H1 (cell line): Measurements from ENCODE around the gene IRF4. TPM values are rescaled to one million over a fixed set of nuclear protein-coding genes. Genes with fewer than 3 reads are reported as not detected.

ENCODE experiments used
- CTCF ChIA-PET: fragments of 300-600 bp; sonication (Branson Sonifier 250); formaldehyde crosslinking; loops from one replicate; lab custom pipeline; 2021; ENCODE audit not compliant: partially characterized antibody; lab: Charles Lee
- POLR2A ChIA-PET: fragments of 300-600 bp; sonication (Branson Sonifier 250); formaldehyde crosslinking; loops from one replicate; lab custom pipeline; 2021; ENCODE audit warnings: inconsistent platforms; ENCODE audit not compliant: partially characterized antibody; lab: Charles Lee
- DNase-seq, 2 experiments: peaks; one replicate each; pipeline versions ENCODE4 v3.0.0 to v3.0.0-alpha.2; 2010 to 2022; ENCODE audit warnings: low spot score in 2 of 2, low read depth in 1 of 2, mixed read lengths in 1 of 2
- FAIRE-seq: peaks from 2 replicates; lab custom pipeline; 2011; peaks lifted over from hg19 to GRCh38; lab: Jason Lieb, UNC
- H2AFZ ChIP-seq: 2 replicates; pipeline ENCODE4 v1.8.1; 2012; ENCODE audit warnings: low read length, inconsistent platforms
- H2AK5ac ChIP-seq: 2 replicates; pipeline ENCODE4 v1.6.1; 2013; ENCODE audit warnings: low read depth, low read length
- H2BK120ac ChIP-seq: replicated peaks from 2 replicates; pipeline ENCODE3; 2013; ENCODE audit warnings: low read depth, low read length, inconsistent platforms
- H2BK12ac ChIP-seq: 2 replicates; pipeline ENCODE4 v1.6.1; 2013; ENCODE audit warnings: low read depth, low read length
- H2BK15ac ChIP-seq: 2 replicates; pipeline ENCODE4 v1.6.1; 2013; ENCODE audit warnings: low read length
- H2BK20ac ChIP-seq: 2 replicates; pipeline ENCODE4 v1.6.1; 2013; ENCODE audit warnings: low read length
- H2BK5ac ChIP-seq: 2 replicates; pipeline ENCODE4 v1.6.1; 2013; ENCODE audit warnings: low read depth, low read length
- H3K14ac ChIP-seq: 2 replicates; pipeline ENCODE4 v1.6.1; 2013; ENCODE audit warnings: inconsistent platforms; ENCODE audit not compliant: insufficient read length
- H3K18ac ChIP-seq: 2 replicates; pipeline ENCODE4 v1.6.1; 2013; ENCODE audit warnings: low read length; ENCODE audit errors: extremely low read depth
- H3K23ac ChIP-seq: 2 replicates; pipeline ENCODE4 v1.6.1; 2013; ENCODE audit warnings: inconsistent platforms; ENCODE audit not compliant: insufficient read length
- H3K23me2 ChIP-seq: 2 replicates; pipeline ENCODE4 v1.6.1; 2013; ENCODE audit warnings: low read depth, low read length
- H3K27ac ChIP-seq: 2 replicates; pipeline ENCODE4 v1.6.1; 2011; ENCODE audit warnings: low read depth, low read length, inconsistent platforms
- H3K27me3 ChIP-seq, 4 experiments: replicated peaks in 1 of 4; 1 replicate in 1 of 4; 2 replicates in 3 of 4; pipeline versions ENCODE4 v1.6.1 to v1.8.1; 2011 to 2013; ENCODE audit warnings: low read length in 3 of 4, mild to moderate bottlenecking in 3 of 4, inconsistent platforms in 2 of 4, mixed read lengths in 2 of 4, moderate library complexity in 1 of 4; ENCODE audit not compliant: control insufficient read depth in 3 of 4, insufficient read depth in 3 of 4; ENCODE audit errors: extremely low read depth in 1 of 4
- H3K36me3 ChIP-seq, 4 experiments: 2 replicates each; pipeline versions ENCODE4 v1.6.1 to v1.8.1; 2011 to 2013; ENCODE audit warnings: mild to moderate bottlenecking in 4 of 4, low read length in 3 of 4, moderate library complexity in 2 of 4, control low read depth in 1 of 4, inconsistent platforms in 1 of 4; ENCODE audit not compliant: insufficient read depth in 4 of 4, control insufficient read depth in 2 of 4
- H3K4ac ChIP-seq: replicated peaks from 2 replicates; pipeline ENCODE3; 2013; ENCODE audit warnings: low read length, low read depth, mixed read lengths, inconsistent platforms; ENCODE audit not compliant: insufficient read length
- H3K4me1 ChIP-seq, 4 experiments: replicated peaks in 1 of 4; 1 replicate in 1 of 4; 2 replicates in 3 of 4; pipeline versions ENCODE4 v1.6.1 to v1.8.1; 2011 to 2013; ENCODE audit warnings: low read length in 3 of 4, inconsistent platforms in 2 of 4, mixed read lengths in 1 of 4; ENCODE audit not compliant: insufficient read depth in 4 of 4, control insufficient read depth in 3 of 4
- H3K4me2 ChIP-seq, 2 experiments: 2 replicates each; pipeline versions ENCODE4 v1.6.1 to v1.8.1; 2011 to 2013; ENCODE audit warnings: low read depth in 2 of 2, low read length in 2 of 2, control low read depth in 1 of 2, inconsistent platforms in 1 of 2, mild to moderate bottlenecking in 1 of 2; ENCODE audit not compliant: insufficient read depth in 1 of 2
- H3K4me3 ChIP-seq, 4 experiments: fragments of 200-600, 300-600 bp in 1 of 4; sonication (generic), shearing (Covaris generic), sonication (Bioruptor Twin) in 1 of 4; 2 replicates each; pipeline versions ENCODE4 v1.5.1 to v1.8.1; 2011 to 2016; ENCODE audit warnings: low read length in 4 of 4, low read depth in 3 of 4, control low read depth in 2 of 4, inconsistent platforms in 2 of 4, mild to moderate bottlenecking in 2 of 4, mixed read lengths in 1 of 4, moderate library complexity in 1 of 4; ENCODE audit not compliant: insufficient read depth in 2 of 4; ENCODE audit errors: extremely low read depth in 1 of 4
- H3K56ac ChIP-seq: replicated peaks from 2 replicates; pipeline ENCODE3; 2013; ENCODE audit warnings: low read depth, mild to moderate bottlenecking, mixed read lengths, low read length, inconsistent platforms; ENCODE audit not compliant: insufficient read length
- H3K79me1 ChIP-seq: 2 replicates; pipeline ENCODE4 v1.6.1; 2013; ENCODE audit warnings: low read depth, low read length, control low read depth
- H3K79me2 ChIP-seq, 2 experiments: 2 replicates each; pipeline versions ENCODE4 v1.6.1 to v1.8.1; 2012 to 2013; ENCODE audit warnings: low read length in 2 of 2, mild to moderate bottlenecking in 2 of 2, inconsistent platforms in 1 of 2; ENCODE audit not compliant: insufficient read depth in 2 of 2, control insufficient read depth in 1 of 2
- H3K9ac ChIP-seq, 4 experiments: replicated peaks in 1 of 4; 1 replicate in 1 of 4; 2 replicates in 3 of 4; pipeline versions ENCODE4 v1.6.1 to v1.8.1; 2011 to 2013; ENCODE audit warnings: low read depth in 3 of 4, low read length in 3 of 4, control low read depth in 2 of 4, mild to moderate bottlenecking in 2 of 4, moderate library complexity in 2 of 4, inconsistent platforms in 1 of 4; ENCODE audit errors: extremely low read depth in 1 of 4
- H3K9me3 ChIP-seq, 2 experiments: 2 replicates each; pipeline versions ENCODE4 v1.6.1 to v1.8.1; 2012 to 2013; ENCODE audit warnings: mild to moderate bottlenecking in 2 of 2, moderate library complexity in 2 of 2, control low read depth in 1 of 2, inconsistent platforms in 1 of 2, low read depth in 1 of 2, low read length in 1 of 2, mixed read lengths in 1 of 2; ENCODE audit not compliant: insufficient read depth in 2 of 2
- H4K20me1 ChIP-seq, 2 experiments: replicated peaks in 1 of 2; 2 replicates each; pipeline versions ENCODE3 to v1.8.1; 2011 to 2013; ENCODE audit warnings: inconsistent platforms in 2 of 2, low read length in 2 of 2, mild to moderate bottlenecking in 1 of 2; ENCODE audit not compliant: insufficient read depth in 2 of 2, control insufficient read depth in 1 of 2
- H4K5ac ChIP-seq: 2 replicates; pipeline ENCODE4 v1.6.1; 2013; ENCODE audit warnings: low read length, low read depth, mixed read lengths, inconsistent platforms; ENCODE audit not compliant: insufficient read length
- H4K8ac ChIP-seq: 2 replicates; pipeline ENCODE4 v1.8.0; 2013; ENCODE audit warnings: mild to moderate bottlenecking, moderate library complexity, low read length, inconsistent platforms; ENCODE audit not compliant: insufficient read depth; ENCODE audit errors: extremely low read depth
- H4K91ac ChIP-seq: replicated peaks from 2 replicates; pipeline ENCODE3; 2013; ENCODE audit warnings: low read length, mixed read lengths, inconsistent platforms; ENCODE audit not compliant: insufficient read length
- ATF3 ChIP-seq: IDR thresholded peaks from 2 replicates; pipeline ENCODE4 v1.6.1; 2011; ENCODE audit warnings: low read depth, mild to moderate bottlenecking, low read length; ENCODE audit not compliant: insufficient read depth
- CREB1 ChIP-seq: IDR thresholded peaks from 2 replicates; pipeline ENCODE4 v1.6.1; 2012; ENCODE audit warnings: inconsistent platforms
- EZH2 ChIP-seq: fragments of 200-600 bp; sonication (generic); IDR thresholded peaks from 2 replicates; pipeline ENCODE4 v1.7.1; 2012; ENCODE audit warnings: low read depth, mild to moderate bottlenecking, moderate library complexity, low read length, inconsistent platforms; ENCODE audit not compliant: severe bottlenecking
- GABPA ChIP-seq: IDR thresholded peaks from 2 replicates; pipeline ENCODE4 v1.6.1; 2011; ENCODE audit warnings: mild to moderate bottlenecking, low read length, moderate library complexity, borderline replicate concordance; ENCODE audit not compliant: insufficient read depth
- MAX ChIP-seq: IDR thresholded peaks from 2 replicates; pipeline ENCODE4 v1.6.1; 2012; ENCODE audit warnings: inconsistent platforms
- POLR2A ChIP-seq, 2 experiments: IDR thresholded peaks; 1 replicate in 1 of 2; 2 replicates in 1 of 2; pipeline ENCODE4 v1.6.1; 2011; ENCODE audit warnings: low read depth in 2 of 2, low read length in 2 of 2, mild to moderate bottlenecking in 2 of 2; ENCODE audit errors: control extremely low read depth in 1 of 2
- SIN3A ChIP-seq, 2 experiments: IDR thresholded peaks in 1 of 2; conservative IDR thresholded peaks in 1 of 2; 2 replicates each; pipeline ENCODE4 v1.6.1; 2011 to 2012; ENCODE audit warnings: low read length in 2 of 2, improper control_type of control experiment in 1 of 2, low read depth in 1 of 2, mild to moderate bottlenecking in 1 of 2
- SUZ12 ChIP-seq: fragments of 200-600 bp; sonication (generic); IDR thresholded peaks from 2 replicates; pipeline ENCODE4 v1.6.1; 2012; ENCODE audit warnings: mild to moderate bottlenecking, inconsistent platforms, low read length, moderate library complexity, mixed read lengths
- TAF1 ChIP-seq: IDR thresholded peaks from 2 replicates; pipeline ENCODE4 v1.6.1; 2011; ENCODE audit warnings: mild to moderate bottlenecking, low read depth, low read length
- TBP ChIP-seq: IDR thresholded peaks from 2 replicates; pipeline ENCODE4 v1.6.1; 2011; ENCODE audit warnings: low read depth, low read length, improper control_type of control experiment
- USF2 ChIP-seq: IDR thresholded peaks from 2 replicates; pipeline ENCODE4 v1.6.1; 2011; ENCODE audit warnings: low read length, improper control_type of control experiment
- WGBS, 2 experiments: shearing (Covaris generic) in 1 of 2; methylation state at CpG; one replicate each; pipeline versions ENCODE4 v1.1.6 to v1.1.7; 2013 to 2015; ENCODE audit warnings: low lambda C conversion rate in 2 of 2, mixed read lengths in 2 of 2, inconsistent platforms in 1 of 2, low coverage in 1 of 2, missing lambda C conversion rate in 1 of 2; ENCODE audit not compliant: insufficient replicate concordance in 2 of 2, insufficient coverage in 1 of 2, insufficient read length in 1 of 2; ENCODE audit errors: extremely low coverage in 1 of 2, missing lambda C conversion rate in 1 of 2; 5-methylcytosine and 5-hydroxymethylcytosine counted together
- polyA plus RNA-seq, 7 experiments: library from polyadenylated mRNA; depleted of rRNA in 3 of 7; stranded (reverse) in 5 of 7; unstranded in 2 of 7; fragments of >200 nt in 5 of 7; fragments of 200-250 nt in 2 of 7; gene quantifications; 1 replicate in 5 of 7; 2 replicates in 1 of 7; 4 replicates in 1 of 7; pipeline versions ENCODE4 v1.2.1 to v1.2.3, GENCODE V29; 2011 to 2013; ENCODE audit warnings: missing spikeins in 2 of 7, mixed read lengths in 2 of 7
- total RNA-seq: library from RNA; stranded (reverse); fragmentation: NEBNext Ultra II Directional; extraction: Animal tissue kit (Norgen Biotek cat#: 25700); gene quantifications from 2 replicates; pipeline ENCODE4 v1.2.1, GENCODE V29; 2021

IRF4 gene
- total and polyA plus RNA-seq, 2 of the 8 experiments (the other 6 are each of a cell fraction or from before 2014, with no cell fraction given), result 0.77 to 2.1 TPM

DNA sequence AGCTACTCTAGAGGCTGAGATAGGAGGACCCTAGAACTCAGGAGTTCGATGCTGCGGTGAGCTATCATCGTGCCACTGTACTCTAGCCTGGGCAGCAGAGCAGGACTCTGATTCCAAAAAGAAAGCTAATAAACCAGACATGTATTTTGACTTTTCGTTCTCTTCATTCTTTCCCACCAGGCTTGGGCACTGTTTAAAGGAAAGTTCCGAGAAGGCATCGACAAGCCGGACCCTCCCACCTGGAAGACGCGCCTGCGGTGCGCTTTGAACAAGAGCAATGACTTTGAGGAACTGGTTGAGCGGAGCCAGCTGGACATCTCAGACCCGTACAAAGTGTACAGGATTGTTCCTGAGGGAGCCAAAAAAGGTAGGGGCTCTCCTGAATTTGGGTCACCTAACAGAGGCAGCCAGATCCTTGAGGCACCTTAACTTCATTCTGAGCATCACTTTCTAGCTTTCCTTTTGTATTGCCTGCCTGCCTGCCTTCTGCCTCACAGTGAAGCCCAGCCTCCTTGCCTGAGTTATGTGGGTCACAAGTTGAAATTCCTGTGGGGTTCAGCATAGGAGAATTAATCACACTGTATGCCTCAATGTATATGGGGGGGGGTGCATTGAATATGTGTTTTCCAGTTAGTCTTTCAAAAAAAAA is 3.2 kb downstream of the IRF4 start:
- no peak overlapping the region for H3K4ac ChIP-seq
- no peak overlapping the region for H2AK5ac ChIP-seq
- WGBS, 2 experiments, result 92% methylated on average over 13 of the region's 13 CpGs; no CpG with 5 or more reads in 1 of the 2 experiments
- no peak overlapping the region for H3K14ac ChIP-seq
- H2BK20ac ChIP-seq, result no peak overlapping the region
- H3K9me3 ChIP-seq, result no peaks in the 10 kb centered on the region
- no peak for DNase-seq
- H2AFZ ChIP-seq, result no peak overlapping the region
- ChIA-PET POLR2A (no interaction called here), CTCF (interaction anchor here (1.0 to 4.8 kb wide), 4 partner anchors 14 to 206 kb away, joined by 3 to 24 read pairs (median 5); no protein-coding TSS in a partner anchor)
- no peak overlapping the region for H3K27ac ChIP-seq
- H3K79me2 ChIP-seq, result no peaks in the 10 kb centered on the region
- no peak overlapping the region for H3K9ac ChIP-seq
- no peaks in the 10 kb centered on the region for H3K79me1 ChIP-seq
- H4K20me1 ChIP-seq, result peaks cover 0 to 9% of the 10 kb centered on the region in 2 experiments
- H3K4me3 ChIP-seq, result no peak overlapping the region
- no peak overlapping the region for H4K91ac ChIP-seq
- no peak overlapping the region for H2BK5ac ChIP-seq
- peaks cover 28 to 61% (median 52%) of the 10 kb centered on the region in 4 experiments for H3K27me3 ChIP-seq
- H3K23ac ChIP-seq, result no peak overlapping the region
- no peak overlapping the region for H2BK120ac ChIP-seq
- FAIRE-seq, result no peak
- H3K36me3 ChIP-seq, result peaks cover 0 to 8% (median 0%) of the 10 kb centered on the region in 4 experiments; a peak in 1 of 8 replicates
- no peak overlapping the region; a peak in 1 of 4 replicates for H3K4me2 ChIP-seq
- H2BK12ac ChIP-seq, result no peak overlapping the region
- peaks cover 2 to 6% (median 4%) of the 10 kb centered on the region in 4 experiments; a peak in 4 of 7 replicates for H3K4me1 ChIP-seq
- no peak overlapping the region for H4K5ac ChIP-seq
- H2BK15ac ChIP-seq, result no peak overlapping the region
- H4K8ac ChIP-seq, result no peak overlapping the region; the same call in 1 of the 2 replicates
- H3K23me2 ChIP-seq, result peaks cover 17% of the 10 kb centered on the region; the same call in 1 of the 2 replicates
- no peak overlapping the region for H3K56ac ChIP-seq
- no peak overlapping the region for H3K18ac ChIP-seq
- no peak for TF ChIP-seq MAX
- no peak for TF ChIP-seq SIN3A (conservative IDR thresholded peaks at IDR 0.05 in 1 of 2, IDR thresholded peaks at IDR 0.05 in 1 of 2; ENCODE audit: low read depth in 1 of 2, low read length in 2 of 2)
- no peak for TF ChIP-seq EZH2
- no peak for TF ChIP-seq POLR2A (IDR thresholded peaks at IDR 0.05; ENCODE audit: control extremely low read depth in 1 of 2, low read depth in 2 of 2, low read length in 2 of 2)
- TF ChIP-seq TAF1, result no peak
- no peak for TF ChIP-seq CREB1
- TF ChIP-seq ATF3, result no peak
- no peak for TF ChIP-seq SUZ12
- no peak for TF ChIP-seq TBP
- no peak for TF ChIP-seq USF2
- TF ChIP-seq GABPA, result no peak
